Measurements from ENCODE around the gene NANOS3.
A peak's percentile ranks its signal among the peaks of the same experiment; 100 is the strongest.

Gene NANOS3

DNA sequence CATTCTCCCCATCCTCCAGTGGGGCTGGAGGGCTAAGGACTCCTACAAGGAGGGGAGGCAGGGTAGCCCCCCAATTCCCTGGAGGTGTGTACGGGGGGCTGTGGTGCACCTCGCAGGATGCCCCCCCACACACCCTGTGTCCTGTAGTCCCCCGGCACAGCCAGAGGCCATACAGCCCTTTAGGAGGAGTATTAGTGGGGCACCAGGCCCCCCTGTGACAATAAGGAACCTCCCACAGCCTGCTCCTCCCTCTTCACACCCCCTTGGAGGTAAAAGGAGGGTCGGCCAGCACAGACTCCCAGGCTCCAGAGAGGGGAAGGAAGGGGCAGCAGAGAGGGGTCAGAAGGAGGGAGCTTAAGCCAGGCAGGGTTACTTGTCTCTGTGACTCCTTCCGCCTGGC lies at the start of gene NANOS3:
Gene NANOS3, plus strand, starts transcription at position 301 of the 400 bp plus-strand sequence. CDS start 115 bp downstream, outside the sequence.
- DNase-seq (ENCODE audit: low spot score), result no peak

- no peak for DNase-seq (ENCODE audit: low spot score)
Measured at GRCh38 chr19:13827656-13828055, 49.3 kb upstream of the NANOS3 start.

- DNase-seq (ENCODE audit: low spot score), result no peak
Measured at GRCh38 chr19:13830114-13830740, 46.7 kb upstream of the NANOS3 start.

DNA sequence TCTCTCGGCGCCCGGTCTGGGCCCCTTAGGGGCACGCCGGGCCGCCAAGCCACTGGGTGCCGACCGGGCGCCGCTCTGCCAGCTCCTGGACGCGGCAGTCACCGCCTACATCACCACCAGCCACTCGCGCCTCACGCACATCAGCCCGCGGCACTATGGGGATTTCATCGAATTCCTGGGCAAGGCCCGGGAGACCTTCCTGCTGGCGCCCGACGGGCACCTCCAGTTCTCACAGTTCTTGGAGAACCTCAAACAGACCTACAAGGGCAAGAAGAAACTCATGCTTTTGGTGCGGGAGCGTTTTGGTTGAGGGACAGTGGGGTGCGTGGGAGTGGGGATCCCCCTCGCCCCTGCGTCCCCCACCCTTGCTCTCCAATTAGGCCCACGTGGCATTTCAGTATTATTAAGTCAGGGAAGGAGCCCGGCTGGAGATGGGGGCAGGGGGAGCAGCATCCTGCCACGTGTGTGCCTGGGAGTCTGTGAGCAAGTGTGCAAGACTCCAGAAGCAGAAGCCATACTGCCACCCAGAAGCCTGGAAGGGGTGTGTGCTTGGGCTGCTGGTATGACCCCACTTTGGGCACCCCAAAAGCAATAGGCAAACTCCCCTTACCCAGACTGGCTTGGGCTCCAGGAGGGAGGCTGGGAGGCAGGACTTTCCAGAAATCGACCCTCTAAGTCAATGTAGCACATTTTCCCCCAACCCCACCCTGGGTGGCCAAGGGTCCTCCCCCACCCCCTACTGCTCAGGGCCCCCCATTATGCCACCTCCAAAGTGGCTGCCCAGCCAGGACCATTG lies 46.0 kb upstream of the NANOS3 start:
- no peak for DNase-seq (ENCODE audit: low spot score)

DNA sequence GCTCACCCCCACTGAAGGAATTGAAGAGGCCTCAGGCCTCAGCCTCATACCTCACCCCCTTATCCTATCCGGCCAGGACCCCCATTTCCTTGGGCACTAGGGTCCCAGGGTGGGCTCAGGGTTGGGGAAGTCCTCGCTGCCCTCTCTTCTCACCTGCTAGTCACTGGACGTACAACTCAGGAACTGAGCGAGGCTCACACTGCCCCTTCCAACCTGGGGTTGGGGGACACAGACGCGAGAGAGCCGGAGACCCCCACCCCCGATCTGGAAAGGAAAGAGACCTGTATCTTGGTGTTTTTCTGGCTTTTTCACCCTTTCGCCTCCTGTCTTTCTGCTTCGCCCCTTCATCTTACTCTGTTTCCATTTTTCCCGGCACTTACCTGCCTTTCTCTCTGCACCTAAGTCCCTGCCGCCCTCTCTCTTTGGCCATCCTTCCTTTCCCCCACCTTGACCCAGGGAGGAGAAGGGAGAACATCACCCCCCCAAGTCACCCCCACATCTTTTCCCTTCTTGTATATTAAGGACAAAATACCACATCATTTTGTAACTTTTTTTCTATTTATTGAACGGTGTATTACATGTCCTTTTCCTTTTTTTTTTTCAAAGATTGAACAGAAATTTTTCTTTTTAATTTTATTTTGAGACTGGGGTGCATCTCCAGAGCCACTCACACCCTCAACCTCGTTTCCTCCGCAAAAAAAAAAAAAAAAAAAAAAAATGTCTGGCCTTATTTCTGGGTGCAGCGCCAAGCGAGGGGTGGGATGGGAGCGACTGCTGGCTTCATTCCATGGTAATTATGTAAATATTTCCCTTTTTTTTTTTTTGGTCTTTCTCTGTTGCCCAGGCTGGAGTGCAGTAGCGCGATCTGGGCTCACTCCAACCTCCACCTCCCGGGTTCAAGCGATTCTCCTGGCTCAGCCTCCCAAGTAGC lies 45.1 kb upstream of the NANOS3 start:
- no peak for DNase-seq (ENCODE audit: low spot score)

- peak; percentile 99 for DNase-seq (ENCODE audit: low spot score)
Measured at GRCh38 chr19:13833330-13834243, 43.3 kb upstream of the NANOS3 start.

- DNase-seq (ENCODE audit: low spot score), result no peak
Measured at GRCh38 chr19:13834244-13835069, 42.5 kb upstream of the NANOS3 start.

GRCh38 chr19:13835791-13836723 lies 40.9 kb upstream of the NANOS3 start:
- DNase-seq (ENCODE audit: low spot score), result no peak

DNA sequence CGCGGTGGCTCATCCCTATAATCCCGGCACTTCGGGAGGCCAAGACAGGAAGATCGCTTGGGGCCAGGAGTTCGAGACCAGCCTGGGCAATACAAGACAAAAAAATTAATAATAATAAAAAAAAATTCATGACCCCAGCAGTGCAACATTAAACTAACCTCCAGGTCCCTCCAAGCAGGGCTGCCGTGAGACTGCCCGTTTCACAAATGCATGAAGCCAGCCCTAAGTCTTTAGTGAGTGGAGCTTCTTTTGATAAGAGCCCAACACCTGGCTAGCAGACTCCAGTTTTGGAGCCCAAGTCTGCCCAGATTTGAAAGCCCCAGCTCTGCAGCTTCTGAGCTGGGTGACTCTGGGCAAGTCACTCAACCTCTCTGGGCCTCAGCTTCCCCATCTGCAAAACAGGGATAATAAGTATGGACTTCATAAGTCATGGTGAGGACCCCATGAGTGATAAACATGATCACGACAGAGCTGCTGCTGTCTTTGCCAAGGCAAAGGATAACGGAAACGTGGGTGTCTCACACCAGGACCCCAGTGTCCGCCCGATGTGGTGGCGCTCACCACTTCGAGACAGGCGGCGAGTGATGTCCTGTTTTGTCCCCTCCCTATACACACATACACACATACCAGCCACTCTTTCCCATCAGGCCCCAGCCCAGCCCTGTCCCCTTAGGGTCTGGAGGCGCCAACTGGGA lies 38.4 kb upstream of the NANOS3 start:
- DNase-seq (ENCODE audit: low spot score), result no peak

- no peak for DNase-seq (ENCODE audit: low spot score)
Measured at GRCh38 chr19:13839130-13839937, 37.6 kb upstream of the NANOS3 start.

DNA sequence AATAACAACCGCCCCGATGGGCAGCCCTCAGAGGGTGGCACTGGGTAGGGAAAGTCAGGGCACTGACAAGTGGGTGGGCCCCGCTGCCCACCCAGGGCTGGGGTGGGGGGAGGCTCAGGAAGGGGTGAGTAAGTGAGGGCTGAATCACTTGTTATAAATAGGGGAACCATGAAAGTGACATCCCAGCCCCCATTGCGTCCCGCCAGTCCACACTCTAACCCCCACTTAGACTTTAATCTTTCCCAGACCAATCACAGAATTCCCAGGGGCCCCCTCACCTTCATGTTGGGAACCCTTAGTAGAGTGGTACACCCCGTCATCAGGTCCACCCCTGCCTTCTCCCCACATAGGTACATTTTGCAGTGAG lies 37.0 kb upstream of the NANOS3 start:
- DNase-seq (ENCODE audit: low spot score), result no peak

DNA sequence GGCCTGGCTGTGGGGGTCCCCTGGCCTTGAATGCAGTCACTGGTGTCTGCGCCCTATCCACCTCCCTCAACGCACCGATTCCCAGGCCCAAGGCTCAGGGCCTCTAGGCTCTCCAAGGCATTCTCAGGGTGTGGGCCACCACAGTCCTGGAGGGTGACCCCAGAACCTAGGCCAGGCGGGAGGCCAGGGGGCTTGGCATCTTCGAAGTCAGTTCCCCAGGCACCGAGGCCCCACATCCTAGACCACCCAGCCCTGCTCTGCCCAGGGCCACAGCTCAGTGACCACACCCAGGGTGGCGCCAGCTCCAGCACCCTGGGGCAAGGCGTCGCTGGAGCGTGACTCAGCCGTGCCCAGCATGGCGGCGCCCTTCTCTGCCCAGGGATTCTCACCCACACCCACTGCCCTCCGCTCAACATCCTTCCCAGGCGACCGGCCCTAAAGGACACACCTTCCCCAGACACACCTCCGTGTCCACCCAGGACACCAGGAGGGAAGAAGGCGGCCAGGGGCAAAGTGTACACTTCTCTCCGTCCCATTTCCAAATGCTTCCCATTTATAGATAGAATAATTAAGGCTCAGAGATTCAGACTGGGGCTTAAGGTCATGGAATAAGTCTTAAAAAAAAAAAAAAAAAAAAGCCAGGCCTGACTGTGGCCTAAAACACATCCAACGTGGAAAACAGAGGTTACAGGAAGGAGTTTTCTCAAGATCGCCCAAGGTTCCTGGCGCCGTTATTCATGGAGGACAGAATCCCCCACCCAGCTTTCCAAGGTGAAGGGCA lies 36.4 kb upstream of the NANOS3 start:
- DNase-seq (ENCODE audit: low spot score), result no peak

DNA sequence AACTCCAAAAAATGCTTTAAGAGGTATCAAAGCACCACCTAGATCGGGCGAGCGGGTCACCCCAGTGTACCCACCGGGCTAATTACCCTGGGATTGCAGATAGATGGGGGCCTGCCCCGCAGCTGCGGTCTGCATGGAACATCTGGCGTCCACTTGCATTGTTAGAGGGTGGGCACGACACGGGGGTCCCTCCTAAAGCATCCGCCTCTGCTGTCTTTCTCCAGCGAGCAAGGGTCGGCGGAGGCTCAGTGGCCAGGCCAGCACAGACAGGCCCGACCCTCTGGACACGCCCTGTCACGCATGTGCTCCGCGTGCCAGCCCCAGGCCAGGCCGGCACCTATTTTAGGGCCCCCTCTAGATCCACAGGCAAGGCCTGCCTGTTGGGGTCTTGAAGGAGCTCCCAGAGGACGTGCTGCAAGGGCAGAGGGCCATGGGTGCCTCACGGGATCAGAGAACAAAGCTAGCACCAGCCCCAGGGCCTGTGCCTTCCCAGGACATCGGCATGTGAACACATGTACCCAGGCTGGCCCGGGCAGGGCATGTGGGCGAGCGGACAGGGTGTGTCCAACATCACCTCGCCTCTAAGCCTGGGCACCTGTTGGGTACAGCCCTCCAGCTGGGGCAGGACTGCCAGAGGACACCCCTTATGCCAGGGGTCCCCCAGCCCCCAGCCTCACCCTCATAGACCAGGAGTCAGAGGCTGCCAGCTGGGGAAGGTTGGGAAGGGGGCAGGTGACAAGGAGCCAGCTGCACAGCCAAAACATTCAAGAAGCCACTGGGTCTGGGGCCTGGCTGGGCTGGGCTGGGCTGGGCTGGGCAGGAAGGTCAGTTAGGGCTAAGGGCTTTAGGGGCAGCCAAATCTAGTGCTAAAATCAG lies 35.6 kb upstream of the NANOS3 start:
- no peak for DNase-seq (ENCODE audit: low spot score)

GRCh38 chr19:13841962-13842290 lies 35.0 kb upstream of the NANOS3 start:
- no peak for DNase-seq (ENCODE audit: low spot score)

GRCh38 chr19:13842291-13843103 lies 34.4 kb upstream of the NANOS3 start:
- DNase-seq (ENCODE audit: low spot score), result peak; percentile 82

Measured in HuH-7 (cell line).